ENCODE data around the gene IL20.

GRCh38 chr1:206905295-206906164, 40.1 kb downstream of the IL20 start:
- TF ChIP-seq SRF (IDR thresholded peaks at IDR 0.05; ENCODE audit: low read depth, low read length) (no peak), CTCF (IDR thresholded peaks at IDR 0.05; ENCODE audit: control extremely low read depth in 1 of 3, insufficient read depth in 1 of 3, low read depth in 1 of 3, low read length in 3 of 3) (no peak)

Measured in H1 (cell line).